PFSK-1 (cell line): ENCODE results near the gene CXCL12.

Experiments
- FOXP2 ChIP-seq: optimal IDR thresholded peaks from 2 replicates; pipeline ENCODE3; 2011; ENCODE audit warnings: borderline replicate concordance, control low read depth, inconsistent platforms; ENCODE audit not compliant: insufficient read depth; ENCODE audit errors: extremely low read length, extremely low read depth
- POLR2AphosphoS5 ChIP-seq: IDR thresholded peaks from 2 replicates; pipeline ENCODE4 v1.6.1; 2012; ENCODE audit warnings: low read depth, mild to moderate bottlenecking, control low read depth, low read length, moderate library complexity
- REST ChIP-seq, 2 experiments: IDR thresholded peaks; 2 replicates each; pipeline versions ENCODE4 v1.6.1 to v1.8.0; 2011 to 2012; ENCODE audit warnings: low read depth in 2 of 2, low read length in 2 of 2, control low read depth in 1 of 2, inconsistent platforms in 1 of 2, mild to moderate bottlenecking in 1 of 2, moderate library complexity in 1 of 2; ENCODE audit not compliant: insufficient read depth in 1 of 2
- SIN3A ChIP-seq: IDR thresholded peaks from 2 replicates; pipeline ENCODE4 v1.6.1; 2012; ENCODE audit warnings: mild to moderate bottlenecking, low read length, moderate library complexity, borderline replicate concordance; ENCODE audit not compliant: insufficient read depth
- TAF1 ChIP-seq: IDR thresholded peaks from 2 replicates; pipeline ENCODE4 v1.6.1; 2012; ENCODE audit warnings: low read length, control low read depth, borderline replicate concordance; ENCODE audit not compliant: insufficient read depth

CXCL12 gene

GRCh38 chr10:44415121-44415520 is 30.2 kb upstream of the CXCL12 start:
- no peak for TF ChIP-seq FOXP2

DNA sequence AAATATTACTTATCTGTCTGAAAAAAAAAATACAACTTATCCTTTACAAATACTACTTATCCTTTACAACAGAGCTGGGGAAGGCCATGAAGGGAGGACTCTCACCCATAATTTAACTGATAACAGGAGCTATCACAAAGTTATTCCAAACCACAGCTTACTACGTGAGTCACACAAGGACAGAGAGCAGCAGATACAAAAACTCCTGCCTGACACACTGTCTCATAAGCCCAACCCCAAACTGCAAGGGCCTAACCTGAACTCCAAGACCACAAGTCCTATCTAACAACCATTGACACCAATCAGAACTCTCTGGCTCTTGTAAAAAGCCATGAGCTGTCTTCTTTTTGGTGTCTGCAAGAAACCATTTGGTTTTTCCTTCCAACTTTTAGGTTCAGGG is 28.5 kb upstream of the CXCL12 start:
- TF ChIP-seq SIN3A = no peak
- no peak for TF ChIP-seq TAF1
- no peak for TF ChIP-seq REST (IDR thresholded peaks at IDR 0.05; ENCODE audit: insufficient read depth in 1 of 2, low read depth in 2 of 2, low read length in 2 of 2)

DNA sequence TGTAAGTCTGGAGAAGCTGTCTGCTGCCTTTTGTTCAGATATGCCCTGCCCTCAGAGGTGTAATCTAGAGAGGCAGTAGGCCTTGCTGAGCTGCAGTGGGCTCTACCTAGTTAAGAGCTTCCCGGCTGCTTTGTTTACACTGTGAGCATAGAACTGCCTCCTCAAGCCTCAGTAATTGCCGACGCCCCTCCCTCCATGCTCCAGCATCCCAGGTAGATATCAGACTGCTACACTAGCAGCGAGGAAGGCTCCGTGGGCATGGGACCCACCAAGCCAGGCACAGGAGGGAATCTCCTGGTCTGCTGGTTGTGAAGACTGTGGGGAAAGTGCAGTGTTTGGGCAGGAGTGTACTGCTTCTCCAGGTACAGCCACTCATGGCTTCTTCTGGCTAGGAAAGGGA is 26.4 kb upstream of the CXCL12 start:
- TF ChIP-seq TAF1 (no peak), FOXP2 (no peak), POLR2AphosphoS5 (no peak), REST (IDR thresholded peaks at IDR 0.05; ENCODE audit: insufficient read depth in 1 of 2, low read depth in 2 of 2, low read length in 2 of 2) (no peak), SIN3A (no peak)

DNA sequence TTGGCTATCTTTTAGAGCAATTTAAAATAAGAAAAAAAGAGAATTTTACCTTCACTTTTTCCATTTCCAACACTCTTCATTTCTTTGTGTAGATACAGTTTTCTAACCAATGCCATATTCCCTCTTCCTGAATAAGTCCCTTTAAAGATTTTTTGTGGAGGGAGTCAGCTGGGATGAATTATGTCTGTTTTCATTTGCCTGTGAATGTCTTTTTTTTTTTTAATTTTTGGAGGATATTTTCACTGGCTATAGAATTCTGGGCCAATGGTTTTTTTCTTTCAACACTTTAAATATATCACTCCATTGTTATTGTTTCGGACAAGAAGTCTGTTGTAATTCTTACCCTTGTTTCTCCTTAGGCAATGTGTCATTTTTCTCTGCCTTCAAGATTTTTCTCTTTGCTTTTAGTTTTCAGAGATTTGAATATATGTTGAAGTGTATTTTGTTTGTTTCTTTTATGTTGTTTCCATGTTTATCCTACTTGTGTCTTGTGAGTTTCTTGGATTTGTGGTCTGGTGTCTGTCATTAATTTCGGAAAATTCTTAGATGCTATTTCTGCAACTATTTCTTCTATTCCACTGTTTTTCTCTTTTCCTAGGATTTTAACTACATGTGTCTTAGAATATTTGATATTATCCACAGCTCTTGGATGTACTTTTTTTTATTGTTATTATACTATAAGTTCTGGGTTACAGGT is 20.0 kb upstream of the CXCL12 start:
- TF ChIP-seq POLR2AphosphoS5 = no peak
- no peak for TF ChIP-seq FOXP2
- TF ChIP-seq REST (IDR thresholded peaks at IDR 0.05; ENCODE audit: insufficient read depth in 1 of 2, low read depth in 2 of 2, low read length in 2 of 2) = no peak
- TF ChIP-seq SIN3A = no peak
- no peak for TF ChIP-seq TAF1

DNA sequence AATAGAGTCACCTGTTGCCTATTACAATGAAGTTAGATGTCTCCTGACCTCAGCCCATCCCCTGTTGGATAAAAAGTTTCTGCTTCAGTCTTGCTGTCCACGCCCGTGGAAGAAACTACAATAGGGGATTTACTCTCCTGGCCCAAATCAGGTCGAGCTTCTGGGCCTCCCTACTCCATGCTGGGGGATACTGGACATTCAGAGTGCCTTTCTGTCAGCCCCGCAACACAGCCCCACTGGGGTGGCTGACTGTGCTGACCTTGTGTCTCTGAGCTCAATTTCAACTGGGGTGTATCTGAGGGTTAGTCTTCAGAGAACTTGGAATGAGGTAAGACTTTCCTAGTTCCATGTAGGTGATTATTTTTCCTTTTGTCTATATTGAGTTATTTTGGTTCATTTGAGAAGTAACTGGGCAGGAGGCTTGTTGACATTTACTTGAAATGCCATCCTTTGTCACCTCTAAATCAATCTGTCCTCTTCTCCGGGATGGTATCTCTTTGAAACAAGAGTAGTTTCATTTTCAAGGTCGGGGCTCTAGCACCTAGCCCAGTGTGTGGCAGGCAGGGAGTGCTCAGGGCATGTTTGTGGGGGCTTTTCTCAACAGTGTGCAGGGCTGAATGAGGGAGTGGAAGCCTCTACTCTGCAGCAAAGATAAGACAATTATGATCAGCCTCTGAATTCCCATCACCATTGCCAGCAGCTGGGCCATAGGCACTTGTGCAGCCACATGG is 17.7 kb upstream of the CXCL12 start:
- no peak for TF ChIP-seq POLR2AphosphoS5
- no peak for TF ChIP-seq REST (IDR thresholded peaks at IDR 0.05; ENCODE audit: insufficient read depth in 1 of 2, low read depth in 2 of 2, low read length in 2 of 2)
- TF ChIP-seq SIN3A = no peak
- no peak for TF ChIP-seq TAF1
- no peak for TF ChIP-seq FOXP2
